Measurements from ENCODE around the gene ZFYVE27.

The ZFYVE27 gene

DNA sequence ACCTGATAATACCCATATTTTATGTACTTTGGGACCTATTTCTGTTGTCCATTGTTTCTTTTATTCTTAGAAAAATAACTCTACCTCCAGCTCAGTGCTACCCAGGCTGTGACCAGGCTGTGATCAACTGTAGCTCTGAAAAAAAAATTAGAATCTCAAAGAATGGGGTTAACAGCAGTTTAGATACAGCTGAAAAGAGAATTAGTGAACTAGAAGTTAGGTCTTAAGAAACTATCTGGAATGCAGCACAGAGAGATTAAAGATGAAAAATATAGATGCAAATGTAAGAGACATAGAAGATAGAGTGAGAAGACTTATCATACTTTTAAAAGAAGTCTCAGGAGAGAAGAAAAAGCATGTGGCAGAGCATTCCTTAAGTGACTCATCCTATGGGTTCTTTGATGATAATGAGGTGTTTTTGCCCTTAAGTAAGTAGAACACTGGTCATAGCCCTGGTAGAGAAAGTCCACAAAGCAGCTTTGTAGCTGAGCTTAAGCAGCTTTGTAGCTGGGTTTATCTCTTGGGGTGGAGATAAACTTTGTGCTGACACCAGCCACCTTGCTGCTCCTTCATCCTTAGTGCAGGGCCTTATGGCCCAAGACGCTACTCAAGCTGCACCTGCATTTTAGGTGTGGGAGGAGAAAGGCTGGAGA is 62.2 kb downstream of the ZFYVE27 start:
- no peak for DNase-seq

DNA sequence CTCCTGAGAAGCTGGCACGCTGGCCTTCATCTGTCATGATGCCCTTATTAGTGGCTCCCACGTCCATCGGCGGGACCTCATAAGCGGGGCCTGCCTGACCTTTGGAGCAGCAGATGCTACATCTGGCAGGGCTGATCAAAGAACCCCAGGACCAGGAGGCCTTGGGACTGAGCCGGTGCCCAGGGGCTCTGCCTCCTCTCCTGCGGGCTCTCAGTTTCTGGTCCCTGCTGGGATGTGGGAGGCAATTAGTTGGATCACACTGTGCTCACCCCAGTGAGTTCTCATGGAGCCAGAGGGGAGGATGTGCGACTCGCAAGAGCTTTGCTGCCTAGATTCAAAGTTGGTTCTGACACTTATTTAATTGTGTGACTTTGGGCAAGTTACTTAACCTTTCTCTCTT is 63.5 kb downstream of the ZFYVE27 start:
- no peak for DNase-seq

DNA sequence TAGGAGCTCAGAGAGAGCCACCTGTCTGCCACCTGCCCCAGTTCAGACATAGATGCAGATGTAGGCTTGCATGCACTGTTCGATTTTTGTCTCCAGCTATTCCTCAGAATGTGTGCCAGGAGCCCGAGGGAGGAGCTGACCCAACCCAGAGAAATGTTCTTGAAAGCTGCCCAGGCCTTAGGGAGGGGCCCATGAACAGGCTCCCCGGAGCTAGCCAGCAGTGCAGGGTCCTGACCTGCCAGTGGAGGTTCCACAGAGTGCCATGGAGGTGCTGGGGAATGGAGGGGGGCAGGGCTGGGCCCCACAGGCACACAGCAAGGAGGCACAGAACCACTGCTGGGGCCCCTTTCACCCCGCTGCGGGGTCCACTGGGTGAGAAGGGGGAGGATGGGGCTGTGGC is 64.5 kb downstream of the ZFYVE27 start:
- no peak for DNase-seq

DNA sequence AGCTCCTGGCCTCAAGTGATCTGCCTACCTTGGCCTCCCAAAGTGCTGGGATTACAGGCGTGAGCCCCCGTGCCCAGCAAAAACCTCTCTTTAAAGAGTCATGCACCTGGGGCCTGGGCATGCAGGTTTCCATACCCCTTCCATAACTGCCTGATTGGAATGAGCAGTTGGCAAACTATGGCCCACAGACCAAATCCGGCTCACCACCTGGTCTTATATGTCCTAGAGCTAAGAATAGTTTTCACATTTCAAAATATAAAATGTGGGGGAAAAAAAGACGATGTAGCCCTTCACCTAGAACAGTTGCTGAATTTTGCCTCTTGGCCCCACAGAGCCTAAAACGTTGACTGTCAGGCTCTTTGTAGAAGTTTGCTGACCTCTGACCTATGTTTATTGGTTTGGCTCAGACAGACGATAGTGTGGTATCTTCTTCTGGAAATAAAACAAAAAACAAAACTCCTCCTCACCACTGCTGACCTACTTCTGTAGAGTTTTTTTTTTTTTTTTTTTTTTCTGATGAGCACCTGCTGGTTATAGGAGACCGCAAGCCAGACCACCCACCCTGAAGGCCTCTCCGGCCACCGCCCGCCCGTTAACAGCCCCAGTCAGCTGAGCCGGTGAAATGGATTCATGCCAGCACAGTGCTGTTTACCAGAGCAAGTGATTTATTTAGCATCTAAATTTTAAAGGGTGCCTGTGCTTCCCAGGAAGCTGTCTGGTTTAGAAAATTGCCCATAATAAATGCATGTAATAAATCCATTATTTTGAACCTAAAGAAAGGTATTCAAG is 68.4 kb downstream of the ZFYVE27 start:
- DNase-seq: no peak

DNA sequence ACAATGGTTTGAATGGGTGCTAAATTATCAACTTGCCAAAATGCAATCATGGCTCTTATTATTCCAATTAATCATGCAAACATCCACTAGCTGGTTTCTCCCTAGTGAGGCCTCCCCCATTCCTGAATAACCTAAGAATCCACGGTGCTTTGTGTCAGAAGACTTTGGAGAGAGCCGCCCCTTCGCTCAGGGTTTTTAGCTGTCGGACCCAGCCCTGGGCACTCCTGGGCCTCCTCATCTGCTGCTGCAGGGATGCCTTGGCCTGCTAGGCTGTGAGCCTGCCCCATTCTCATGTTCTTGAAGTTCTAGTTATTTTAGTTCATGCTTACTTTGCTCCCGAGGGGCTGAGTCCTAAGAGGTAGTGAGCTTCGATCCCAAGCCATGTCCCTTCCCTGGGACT is 69.0 kb downstream of the ZFYVE27 start:
- DNase-seq: no peak

DNA sequence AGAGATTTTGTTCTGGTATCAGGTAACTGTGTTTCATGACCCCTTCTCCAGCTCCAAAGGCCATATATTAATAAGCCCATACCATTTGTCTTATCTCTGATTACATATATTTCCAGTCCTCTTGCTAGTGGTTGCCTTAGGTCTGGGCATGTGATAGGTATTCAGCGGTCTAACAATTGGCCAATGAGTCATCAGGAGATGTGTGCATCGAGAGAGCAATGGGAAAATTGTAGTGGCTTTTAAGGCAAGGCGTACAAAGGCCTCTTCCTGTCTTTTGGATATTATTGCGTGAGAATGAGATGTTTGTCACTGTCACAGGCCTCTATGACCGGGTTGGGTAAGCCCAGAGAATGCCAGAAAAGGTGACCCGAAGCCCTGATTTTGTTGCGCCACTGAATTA is 73.5 kb downstream of the ZFYVE27 start:
- DNase-seq: no peak
